GM21381 (cell line): ENCODE measurements around the gene VCL.
"Not testable (repeated sequence)": the region's sequence is repeated elsewhere in the genome, so short reads cannot be mapped to it uniquely, and the experiment has no call there.

Experiments
- ATAC-seq: cut with Tn5 transposase; IDR thresholded peaks from one replicate; pipeline ENCODE4 v1.9.1; 2021; ENCODE audit warnings: mild to moderate bottlenecking, moderate library complexity; ENCODE audit not compliant: unreplicated experiment

Gene VCL

DNA sequence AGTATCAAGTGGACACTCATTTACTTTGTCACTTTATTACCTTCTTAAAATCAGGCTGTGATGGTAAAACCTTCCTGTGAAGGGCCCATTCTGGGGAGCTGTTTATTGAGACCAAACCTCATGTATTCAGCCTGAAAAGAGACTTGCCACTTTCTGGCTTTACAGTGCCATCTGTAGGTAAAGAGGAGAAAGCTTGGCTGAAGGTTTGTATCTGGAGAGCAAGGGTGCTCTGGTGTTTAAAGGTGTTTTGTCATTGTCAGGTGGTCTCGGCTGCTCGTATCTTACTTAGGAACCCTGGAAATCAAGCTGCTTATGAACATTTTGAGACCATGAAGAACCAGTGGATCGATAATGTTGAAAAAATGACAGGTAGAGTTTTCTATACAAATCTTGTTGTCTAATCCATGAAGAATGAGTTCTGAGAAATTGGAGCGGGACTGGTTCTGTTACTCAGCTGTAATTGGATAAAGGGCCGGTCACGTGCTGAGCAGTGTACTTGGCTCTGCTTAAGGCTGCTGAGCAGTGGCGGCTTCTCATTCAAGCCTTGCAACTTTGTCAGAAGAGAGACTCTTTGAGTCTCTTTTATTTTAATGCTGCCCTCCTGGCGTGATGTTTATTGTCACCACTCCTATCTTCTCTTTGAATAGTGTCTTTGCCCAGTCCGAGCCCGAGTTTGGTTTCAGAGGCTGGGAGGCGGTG lies 105.8 kb downstream of the VCL start:
- no peak for ATAC-seq

- ATAC-seq = no peak
Measured at GRCh38 chr10:74104480-74104879, 106.6 kb downstream of the VCL start.

- ATAC-seq = no peak
Measured at GRCh38 chr10:74104996-74105395, 107.1 kb downstream of the VCL start.

DNA sequence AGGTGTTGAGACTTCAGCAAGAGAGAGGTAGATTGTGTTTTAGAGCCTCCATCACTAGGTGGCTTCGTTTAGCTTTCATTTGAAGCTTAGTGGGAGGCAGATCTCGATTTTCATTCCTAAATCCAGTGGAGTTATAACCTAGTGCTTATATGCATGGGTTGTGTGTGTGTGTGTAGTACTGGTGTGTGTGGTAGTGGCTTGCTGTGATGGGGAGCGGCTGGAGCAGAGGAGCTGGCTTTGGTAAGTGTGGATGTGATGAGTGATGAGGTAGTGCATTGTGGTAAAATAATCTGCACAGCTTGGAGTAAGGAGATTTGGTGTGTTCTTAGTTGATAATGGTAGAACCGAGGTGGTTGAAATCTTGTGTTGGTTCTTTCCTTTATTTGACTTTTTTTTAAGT lies 109.5 kb downstream of the VCL start:
- ATAC-seq = no peak

DNA sequence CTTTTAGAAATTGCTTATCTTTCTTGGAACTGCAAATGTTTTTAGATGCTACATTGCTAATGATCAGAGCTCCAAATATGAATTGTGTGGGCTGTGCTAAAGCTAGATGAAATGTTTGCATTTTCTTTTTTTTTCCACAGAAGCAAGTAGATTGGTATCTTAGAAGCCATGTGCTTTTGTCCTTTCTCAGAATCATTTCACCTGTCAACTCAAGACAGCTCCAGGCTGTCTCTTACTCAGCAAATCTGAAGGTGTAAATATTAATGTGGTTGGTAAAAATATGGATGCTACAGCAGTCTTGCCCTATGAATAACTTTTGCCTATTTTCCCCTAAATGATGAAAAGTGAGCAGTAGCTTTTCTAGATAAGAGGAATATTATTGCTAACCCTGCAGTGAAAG lies 111.5 kb downstream of the VCL start:
- no peak for ATAC-seq

GRCh38 chr10:74110120-74110519 lies 112.2 kb downstream of the VCL start:
- ATAC-seq = no peak

DNA sequence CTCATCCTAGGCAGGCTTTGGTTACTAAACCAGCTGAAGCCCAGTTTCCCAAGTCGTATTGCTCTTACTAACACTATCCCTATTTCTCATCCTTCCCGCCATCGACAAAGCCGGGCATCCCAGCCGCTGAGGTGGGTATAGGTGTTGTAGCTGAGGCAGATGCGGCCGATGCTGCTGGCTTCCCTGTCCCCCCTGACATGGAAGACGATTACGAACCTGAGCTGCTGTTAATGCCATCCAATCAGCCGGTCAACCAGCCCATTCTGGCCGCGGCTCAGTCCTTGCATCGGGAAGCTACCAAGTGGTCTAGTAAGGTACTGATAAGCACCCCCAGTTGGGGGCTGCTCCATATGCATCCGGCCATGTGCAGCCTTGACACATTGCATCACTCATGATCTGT lies 113.9 kb downstream of the VCL start:
- ATAC-seq = no peak

- no peak for ATAC-seq
Measured at GRCh38 chr10:74113546-74113945, 115.6 kb downstream of the VCL start.

GRCh38 chr10:74114041-74114448 lies 116.1 kb downstream of the VCL start:
- no peak for ATAC-seq

GRCh38 chr10:74117738-74118137 lies 119.8 kb downstream of the VCL start:
- ATAC-seq = peak; percentile 45

GRCh38 chr10:74118804-74119203 lies 120.9 kb downstream of the VCL start:
- ATAC-seq = no peak

GRCh38 chr10:74120911-74121310 lies 123.0 kb downstream of the VCL start:
- no peak for ATAC-seq

- no peak for ATAC-seq
Measured at GRCh38 chr10:74121368-74121767, 123.5 kb downstream of the VCL start.

- ATAC-seq = no peak
Measured at GRCh38 chr10:74122060-74122459, 124.1 kb downstream of the VCL start.

DNA sequence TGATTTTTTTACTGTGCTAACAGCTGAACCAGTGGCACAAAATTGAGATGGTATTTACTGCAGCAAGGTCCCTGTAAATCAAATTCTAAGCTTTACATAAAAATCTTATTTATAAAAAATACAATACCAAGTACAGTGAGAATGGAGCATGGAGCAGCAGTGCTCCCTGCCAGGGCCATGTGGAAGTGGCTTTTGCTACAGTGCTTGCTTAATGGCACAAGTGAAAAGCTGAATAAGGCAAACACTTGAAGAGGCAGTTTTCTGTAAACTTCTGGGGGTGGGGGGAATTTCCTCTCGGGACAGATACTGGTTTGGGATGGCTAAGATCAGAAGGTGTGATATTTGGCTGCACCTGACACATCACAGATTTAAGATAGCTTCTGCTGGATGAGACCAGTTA lies 125.2 kb downstream of the VCL start:
- ATAC-seq = no peak

- ATAC-seq = no peak
Measured at GRCh38 chr10:74133923-74134820, 136.3 kb downstream of the VCL start.

- no peak for ATAC-seq
Measured at GRCh38 chr10:74135452-74135851, 137.5 kb downstream of the VCL start.

DNA sequence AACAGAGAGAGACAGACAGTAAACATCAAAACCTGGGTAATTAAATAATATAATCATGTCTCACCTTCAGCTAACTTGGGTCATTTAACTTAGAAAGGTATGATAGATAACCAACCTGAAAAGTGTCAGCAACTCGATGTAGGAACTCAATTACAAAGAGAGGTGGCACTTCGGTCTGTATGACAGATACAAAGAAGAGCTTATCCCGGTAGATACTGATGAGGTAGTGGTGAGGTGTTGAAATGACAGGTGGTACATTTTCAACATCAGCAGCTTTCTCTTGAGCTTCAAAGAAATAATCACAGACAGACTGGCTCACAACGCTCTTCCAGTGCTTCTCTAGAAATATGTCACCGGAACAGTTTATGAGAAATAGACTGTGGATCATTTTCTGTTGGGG lies 140.1 kb downstream of the VCL start:
- ATAC-seq = no peak

DNA sequence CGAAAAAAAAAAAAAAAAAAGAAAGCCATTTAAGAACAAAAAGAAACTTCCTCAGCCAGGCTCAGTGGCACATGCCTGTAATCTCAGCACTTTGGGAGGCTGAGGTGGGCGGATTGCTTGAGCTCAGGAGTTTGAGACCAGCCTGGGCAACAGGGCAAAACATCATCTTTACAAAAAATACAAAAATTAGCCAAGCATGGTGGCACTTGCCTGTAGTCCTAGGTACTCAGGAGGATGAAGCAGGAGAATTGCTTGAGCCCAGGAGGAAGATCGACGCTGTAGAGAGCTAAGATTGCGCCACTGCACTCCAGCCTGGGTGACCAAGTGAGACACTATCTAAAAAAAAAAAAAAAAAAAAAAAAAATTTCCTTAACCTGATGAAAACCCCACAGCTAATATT lies 140.7 kb downstream of the VCL start:
- ATAC-seq = not testable (repeated sequence)

DNA sequence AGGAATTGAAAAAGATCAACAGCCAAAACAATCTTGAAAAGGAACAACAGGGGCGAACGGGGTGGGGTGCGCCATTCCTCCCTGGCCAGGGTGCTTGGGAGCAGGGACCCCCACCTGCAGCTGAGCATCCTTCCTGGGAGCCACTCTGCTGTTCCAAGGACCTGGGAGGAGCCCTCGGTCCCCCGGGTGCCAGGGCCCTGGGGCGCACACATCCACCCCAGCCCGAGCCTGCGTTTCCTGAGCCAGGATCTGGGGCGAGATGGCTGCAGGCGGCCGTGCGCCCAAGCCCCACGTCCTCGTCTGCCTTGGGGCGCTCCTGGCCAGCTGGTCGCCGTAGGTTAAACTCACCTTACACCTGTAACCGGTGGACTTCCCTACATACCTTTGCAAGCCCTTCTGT lies 142.1 kb downstream of the VCL start:
- no peak for ATAC-seq

DNA sequence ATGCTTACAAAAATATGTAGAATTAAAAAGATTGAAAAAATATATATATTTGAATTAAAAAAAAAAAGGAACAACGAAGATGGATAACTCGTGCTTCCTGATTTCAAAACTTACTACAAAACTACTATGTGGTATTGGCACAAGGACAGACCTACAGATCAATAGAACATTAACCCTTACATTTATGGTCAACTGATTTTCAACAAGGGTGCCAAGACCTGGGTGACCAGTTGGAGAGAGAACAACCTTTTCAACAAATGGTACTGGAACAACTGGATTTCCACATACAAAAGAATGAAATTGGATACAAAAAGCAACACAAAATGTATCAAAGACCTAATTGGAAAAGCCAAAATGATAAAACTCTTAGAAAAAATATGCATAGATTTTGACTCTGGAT lies 142.6 kb downstream of the VCL start:
- no peak for ATAC-seq

DNA sequence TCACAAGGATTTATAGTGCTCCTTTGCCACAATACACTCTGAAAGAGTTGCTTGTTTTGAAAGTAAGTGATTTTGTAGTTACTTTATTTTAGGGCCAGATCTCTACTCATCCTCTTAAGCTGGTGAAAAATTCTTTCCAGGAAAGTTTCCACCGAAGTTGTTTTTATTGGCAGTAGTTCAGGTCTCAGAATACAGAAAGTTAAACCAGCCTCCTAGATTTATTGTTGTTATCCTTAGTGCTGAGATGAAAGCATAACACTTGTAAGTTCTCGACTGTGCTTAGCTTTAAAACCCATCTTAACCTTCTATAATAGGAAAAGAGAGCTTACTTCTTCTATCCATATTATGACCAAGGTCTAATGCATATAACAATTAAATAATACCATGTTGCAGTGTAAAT lies 147.2 kb downstream of the VCL start:
- ATAC-seq = no peak
